Endothelial cell of hepatic sinusoid (primary cell): ENCODE measurements around the gene QRFP.

Experiments
- in situ Hi-C: cut with HindIII; loops from 2 replicates; pipeline ENCODE4 v1.10.0; 2017; ENCODE audit warnings: low sequenced_read_pairs

QRFP gene

GRCh38 chr9:130934246-130934645 lies 37.6 kb upstream of the QRFP start:
- in situ Hi-C loops: no loop called here

- in situ Hi-C loops: no loop called here
These were observed 36.8 kb upstream of the QRFP start for GRCh38 chr9:130933114-130934046.

GRCh38 chr9:130932255-130933079 lies 35.9 kb upstream of the QRFP start:
- in situ Hi-C loops: no loop called here

GRCh38 chr9:130931508-130932254 lies 35.1 kb upstream of the QRFP start:
- in situ Hi-C loops: no loop called here

- in situ Hi-C loops: no loop called here
These were observed 34.3 kb upstream of the QRFP start for GRCh38 chr9:130930804-130931349.

- in situ Hi-C loops: no loop called here
These were observed 33.7 kb upstream of the QRFP start for GRCh38 chr9:130930132-130930803.

GRCh38 chr9:130929571-130930038 lies 33.0 kb upstream of the QRFP start:
- in situ Hi-C loops: no loop called here

GRCh38 chr9:130927995-130928900 lies 31.6 kb upstream of the QRFP start:
- in situ Hi-C loops: no loop called here

- in situ Hi-C loops: no loop called here
These were observed 30.7 kb upstream of the QRFP start for GRCh38 chr9:130927338-130927737.

- in situ Hi-C loops: no loop called here
These were observed 28.6 kb upstream of the QRFP start for GRCh38 chr9:130925050-130925678.

- in situ Hi-C loops: no loop called here
These were observed 27.8 kb upstream of the QRFP start for GRCh38 chr9:130924448-130924788.

GRCh38 chr9:130923611-130924447 lies 27.2 kb upstream of the QRFP start:
- in situ Hi-C loops: no loop called here

- in situ Hi-C loops: no loop called here
These were observed 26.4 kb upstream of the QRFP start for GRCh38 chr9:130922893-130923610.

- in situ Hi-C loops: no loop called here
These were observed 25.6 kb upstream of the QRFP start for GRCh38 chr9:130921989-130922892.

GRCh38 chr9:130921300-130921988 lies 24.8 kb upstream of the QRFP start:
- in situ Hi-C loops: no loop called here
